NCI-H146 treated with DMSO at 0.1 percent for 48 hours (cell line): Measurements from ENCODE around the gene STX1B.
"Not testable (repeated sequence)": the region's sequence is repeated elsewhere in the genome, so short reads cannot be mapped to it uniquely, and the experiment has no call there.

Source experiments
- DNase-seq: peaks from one replicate; lab custom pipeline; 2025; ENCODE audit not compliant: unreplicated experiment; lab: John Stamatoyannopoulos, UW

STX1B gene

DNA sequence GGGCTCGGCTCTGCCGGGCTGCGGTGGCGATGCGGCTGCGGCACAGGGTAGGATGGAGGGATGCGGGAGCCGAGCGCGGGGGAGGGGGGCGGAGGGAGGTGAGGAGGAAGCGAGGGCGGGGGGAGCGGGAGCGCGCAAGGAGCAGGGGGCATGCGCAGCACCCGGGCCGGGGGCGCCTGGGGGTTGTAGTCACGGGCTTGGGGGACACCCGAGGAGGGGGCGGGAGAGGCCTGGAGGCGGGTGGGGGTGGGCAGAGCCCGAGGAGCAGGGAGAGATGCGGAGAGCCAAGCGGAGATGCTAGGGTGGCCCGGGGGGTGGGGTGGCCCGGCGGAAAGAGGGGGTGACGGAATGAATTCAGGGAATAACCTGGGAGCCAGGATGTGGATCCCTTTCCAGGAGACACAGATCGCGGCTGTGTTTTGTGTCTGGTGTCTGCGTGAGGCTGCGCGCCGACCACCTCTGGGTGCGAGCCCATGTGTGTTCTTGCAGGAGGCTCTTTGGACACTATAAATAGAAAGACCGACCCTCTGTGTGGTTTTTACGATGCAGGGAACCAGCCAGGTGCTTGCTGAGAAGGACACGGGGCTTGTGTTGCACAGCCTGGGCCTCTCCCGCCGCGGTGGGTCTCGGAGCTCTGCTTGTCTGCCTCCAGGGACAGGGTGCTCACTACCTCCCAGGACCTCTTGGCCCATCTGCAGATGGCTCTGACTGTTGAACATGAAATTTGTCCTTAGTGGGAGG lies at the start of gene STX1B:
STX1B (minus strand) TSS at position 54 of the 741 bp plus-strand sequence. CDS start 242 bp downstream, outside the sequence.
- DNase-seq, result peak; percentile 69

DNA sequence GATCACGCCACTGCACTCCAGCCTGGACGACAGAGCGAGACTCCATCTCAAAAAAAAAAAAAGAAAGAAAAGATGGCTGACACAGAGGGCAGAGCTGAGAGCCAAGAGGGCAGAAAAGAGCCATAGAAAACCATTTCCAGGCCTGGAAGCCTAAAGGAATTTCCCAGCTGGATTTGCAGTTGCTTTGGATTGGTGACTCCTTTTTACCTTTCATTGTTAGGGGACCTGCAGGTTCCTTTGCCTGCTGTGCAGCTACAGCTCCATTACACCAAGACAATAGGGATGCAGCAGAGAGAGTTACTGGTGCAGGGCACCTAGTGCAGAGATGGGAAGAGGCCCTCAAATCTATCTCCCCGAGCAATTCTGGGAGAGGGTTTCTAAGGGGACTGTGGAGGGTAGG lies 45.2 kb upstream of the STX1B start:
- DNase-seq, result no peak

- DNase-seq, result no peak
These were observed 41.7 kb upstream of the STX1B start for GRCh38 chr16:31052114-31052513.

GRCh38 chr16:31050280-31051030 lies 40.0 kb upstream of the STX1B start:
- DNase-seq, result no peak

GRCh38 chr16:31043898-31044481 lies 33.6 kb upstream of the STX1B start:
- DNase-seq, result no peak

GRCh38 chr16:31043352-31043751 lies 32.9 kb upstream of the STX1B start:
- no peak for DNase-seq

DNA sequence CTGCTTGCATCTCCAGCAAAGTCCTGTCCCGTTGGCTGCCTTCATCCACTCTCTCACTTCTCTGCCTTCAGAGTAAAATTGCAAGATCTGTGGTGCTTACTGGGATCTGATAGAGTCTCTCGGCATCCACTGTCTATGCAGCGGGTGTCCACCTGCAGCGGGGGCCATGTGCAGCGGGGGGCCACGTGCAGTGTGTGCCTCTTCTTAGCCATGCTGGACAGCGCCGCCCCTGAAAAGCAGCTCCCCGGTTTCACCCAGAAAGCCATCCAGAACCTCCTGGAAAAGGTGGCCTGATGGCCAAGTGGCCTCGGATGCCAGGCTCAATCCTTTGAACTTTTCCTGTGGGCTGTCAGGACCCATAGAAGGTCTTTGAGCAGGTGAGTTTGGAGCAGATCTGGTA lies 32.4 kb upstream of the STX1B start:
- DNase-seq, result no peak

GRCh38 chr16:31038993-31039392 lies 28.6 kb upstream of the STX1B start:
- DNase-seq, result no peak

DNA sequence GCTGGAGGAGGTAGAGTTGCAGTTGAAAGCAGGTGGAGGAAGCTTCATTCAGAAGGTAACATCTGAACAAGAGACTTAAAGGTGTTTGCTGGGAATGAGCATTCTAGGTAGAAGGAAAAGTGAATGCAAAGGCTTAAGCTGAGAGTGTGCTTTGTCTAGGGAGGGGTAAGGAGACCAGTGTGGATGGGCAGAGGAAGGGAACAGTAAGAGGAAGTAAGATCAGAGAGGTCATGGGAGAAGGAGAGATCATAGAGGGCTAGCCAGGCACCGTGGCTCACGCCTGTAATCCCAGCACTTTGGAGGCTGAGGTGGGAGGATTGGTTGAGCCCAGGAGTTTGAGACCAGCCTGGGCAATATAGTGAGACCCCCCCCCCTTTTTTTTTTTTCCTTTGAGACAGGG lies 26.3 kb upstream of the STX1B start:
- no peak for DNase-seq

- peak; percentile 68 for DNase-seq
These were observed 23.5 kb upstream of the STX1B start for GRCh38 chr16:31033709-31034492.

DNA sequence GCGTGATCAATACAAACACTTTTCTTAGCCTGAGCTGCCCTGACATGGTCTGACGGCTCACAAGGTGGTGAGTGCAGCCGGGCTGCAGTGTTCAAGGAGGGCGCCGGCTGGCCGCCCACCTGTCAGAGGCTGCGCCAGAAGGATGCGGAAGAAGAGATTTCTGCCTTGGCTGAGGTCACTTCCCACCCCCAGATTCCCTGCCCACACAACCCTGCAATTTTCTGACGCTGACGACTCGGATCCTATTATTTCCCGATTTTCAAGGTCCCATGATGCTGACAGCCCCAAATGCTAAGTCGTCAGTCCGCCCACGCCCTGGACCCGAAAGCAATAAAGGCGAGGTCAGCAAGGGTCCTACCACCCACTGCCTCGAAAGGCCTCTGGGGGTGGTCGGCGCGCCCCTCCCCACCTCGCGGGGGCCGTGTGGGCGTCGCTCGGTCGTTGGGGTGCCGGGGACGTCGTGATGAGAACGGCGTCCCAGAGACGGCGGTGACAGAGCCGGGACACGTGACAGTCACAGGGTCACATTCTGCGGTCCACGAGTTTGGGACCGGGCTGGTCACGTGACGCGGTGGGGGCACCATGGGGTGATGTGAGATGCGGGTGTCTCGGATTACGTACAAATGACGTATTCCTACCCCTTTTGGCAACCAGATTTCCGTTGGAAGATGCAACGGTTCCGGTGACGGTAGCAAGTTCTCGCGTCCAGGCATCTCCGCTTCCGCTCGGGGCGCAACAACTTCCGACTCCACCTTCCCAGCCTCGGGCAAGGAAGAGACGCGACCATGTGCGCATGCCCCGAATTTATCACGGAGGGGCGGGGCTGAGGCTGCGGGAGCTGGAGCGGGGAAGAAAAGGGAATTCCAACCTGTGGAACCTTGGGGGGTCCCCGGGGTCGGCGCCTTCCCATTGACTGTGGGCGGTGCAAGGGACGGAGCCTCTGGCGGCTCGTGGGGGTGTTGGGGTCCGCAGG lies 22.6 kb upstream of the STX1B start, which contains the start of gene STX4:
STX4 (plus strand) TSS at position 823 of the 973 bp plus-strand sequence. CDS start 248 bp downstream, outside the sequence.
- peak; percentile 91 for DNase-seq

- DNase-seq, result no peak
These were observed 20.8 kb upstream of the STX1B start for GRCh38 chr16:31031276-31031675.

- no peak for DNase-seq
These were observed 18.8 kb upstream of the STX1B start for GRCh38 chr16:31029272-31029671.

- DNase-seq, result no peak
These were observed 14.9 kb upstream of the STX1B start for GRCh38 chr16:31025339-31025738.

DNA sequence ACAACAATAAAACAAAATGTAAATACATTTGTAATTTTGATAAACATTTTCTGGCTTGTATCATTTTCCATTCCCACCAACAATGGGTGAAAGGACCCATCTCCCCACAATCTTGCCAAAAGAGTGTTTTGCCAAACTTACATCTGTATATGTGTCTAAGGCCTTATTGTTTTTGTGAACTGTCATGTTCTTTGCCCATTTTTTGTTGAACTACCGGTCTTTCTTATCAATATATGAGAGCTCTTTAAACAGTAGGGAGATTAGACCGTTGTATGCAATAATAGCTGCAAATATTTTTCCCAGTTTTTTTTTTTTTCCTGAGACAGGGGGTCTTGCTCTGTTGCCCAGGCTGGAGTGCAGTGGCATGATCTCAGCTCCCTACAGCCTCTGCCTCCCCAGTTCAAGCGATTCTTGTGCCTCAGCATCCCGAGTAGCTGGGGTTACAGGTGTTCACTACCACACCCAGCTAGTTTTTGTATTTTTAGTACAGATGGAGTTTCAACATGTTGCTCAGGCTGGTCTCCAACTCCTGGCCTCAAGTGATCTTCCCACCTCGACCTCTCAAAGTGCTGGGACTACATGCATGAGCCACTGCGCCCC lies 13.3 kb upstream of the STX1B start:
- DNase-seq, result no peak

DNA sequence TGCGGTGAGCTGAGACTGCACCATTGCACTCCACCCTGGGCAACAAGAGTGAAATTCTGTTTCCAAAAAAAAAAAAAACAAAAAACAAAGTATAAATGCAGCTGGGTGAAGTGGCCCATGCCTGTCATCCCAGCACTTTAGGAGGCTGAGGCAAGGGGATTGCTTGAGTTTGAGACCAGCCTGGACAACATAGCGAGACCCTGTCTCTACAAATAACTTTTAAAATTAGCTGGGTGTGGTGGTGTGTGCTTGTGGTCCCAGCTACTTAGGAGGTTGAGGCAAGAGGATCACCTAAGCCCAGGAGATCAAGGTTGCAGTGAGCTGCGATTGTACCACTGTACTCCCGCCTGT lies 12.8 kb upstream of the STX1B start:
- no peak for DNase-seq

DNA sequence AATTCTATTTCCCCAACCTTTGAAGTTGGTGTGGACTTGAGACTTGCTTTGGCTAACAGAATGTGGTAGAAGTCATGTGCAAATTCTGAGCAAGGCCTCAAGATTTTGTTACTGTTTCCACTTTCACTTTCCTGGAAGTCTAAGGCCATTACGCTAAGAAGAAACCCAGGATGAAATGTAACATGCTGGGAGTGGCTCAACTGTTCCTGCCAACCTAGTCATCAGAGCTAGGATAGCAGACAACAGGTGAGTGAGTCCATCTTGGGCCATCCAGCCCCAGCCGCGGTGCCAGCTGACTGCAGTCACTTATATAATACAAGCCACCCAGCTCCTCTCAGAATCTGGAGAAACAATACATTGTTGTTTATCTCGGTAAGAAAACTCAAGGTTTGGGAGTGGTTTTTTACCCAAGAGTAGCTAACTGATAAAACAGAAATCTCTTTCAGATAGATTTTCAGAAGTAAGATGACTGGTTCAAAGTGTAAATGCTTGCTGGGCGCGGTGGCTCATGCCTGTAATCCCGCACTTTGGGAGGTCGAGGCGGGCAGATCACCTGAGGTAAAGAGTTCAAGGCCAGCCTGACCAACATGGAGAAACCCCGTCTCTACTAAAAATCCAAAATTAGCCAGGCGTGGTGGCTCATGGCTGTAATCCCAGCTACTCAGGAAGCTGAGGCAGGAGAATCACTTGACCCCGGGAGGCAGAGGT lies 12.3 kb upstream of the STX1B start:
- no peak for DNase-seq

- no peak for DNase-seq
These were observed 10.1 kb upstream of the STX1B start for GRCh38 chr16:31020536-31020935.

DNA sequence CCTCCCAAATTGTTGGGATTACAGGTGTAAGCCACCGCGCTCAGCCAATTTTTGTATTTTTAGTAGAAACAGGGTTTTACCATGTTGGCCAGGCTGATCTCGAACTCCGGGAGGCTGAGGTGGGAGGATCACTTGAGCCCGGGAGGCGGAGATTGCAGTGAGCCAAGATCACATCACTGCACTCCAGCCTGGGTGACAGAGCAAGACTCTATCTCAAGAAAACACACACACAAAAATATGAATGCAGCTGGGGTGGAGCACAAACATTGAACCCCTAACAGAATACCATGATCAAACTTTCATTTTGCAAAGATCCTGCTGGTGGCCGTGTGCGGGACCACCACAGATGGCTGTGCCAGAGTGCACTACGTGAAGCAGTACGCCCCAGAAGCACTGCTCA lies 7.3 kb upstream of the STX1B start:
- DNase-seq, result not testable (repeated sequence)
